AG09319 (cell line): ENCODE data around the gene TMEM151A.

Source experiments
- DNase-seq: peaks from one replicate; pipeline ENCODE4 v3.0.0-alpha.2; 2010; ENCODE audit warnings: low read depth; ENCODE audit errors: extremely low read depth
- CTCF ChIP-seq: IDR thresholded peaks from 2 replicates; pipeline ENCODE4 v1.5.1; 2011; ENCODE audit warnings: low read depth, mild to moderate bottlenecking, inconsistent platforms, low read length, moderate library complexity

Gene TMEM151A

GRCh38 chr11:66323684-66324083, 32.0 kb downstream of the TMEM151A start:
- TF ChIP-seq CTCF, result no peak
- no peak for DNase-seq

GRCh38 chr11:66324664-66325063, 33.0 kb downstream of the TMEM151A start:
- TF ChIP-seq CTCF, result no peak
- DNase-seq, result no peak

GRCh38 chr11:66325263-66325671, 33.6 kb downstream of the TMEM151A start:
- TF ChIP-seq CTCF, result no peak
- no peak for DNase-seq

GRCh38 chr11:66326261-66327111, 34.8 kb downstream of the TMEM151A start:
- no peak for TF ChIP-seq CTCF
- DNase-seq, result no peak

- no peak for DNase-seq
- no peak; the same call in 1 of the 2 replicates for TF ChIP-seq CTCF
Measured at GRCh38 chr11:66327171-66328030, 35.7 kb downstream of the TMEM151A start.

GRCh38 chr11:66328031-66328301, 36.3 kb downstream of the TMEM151A start:
- no peak for DNase-seq
- TF ChIP-seq CTCF, result no peak
